Measurements from ENCODE around the gene CSPG4. TPM values are rescaled to one million over a fixed set of nuclear protein-coding genes. Genes with fewer than 3 reads are reported as not detected.

CSPG4 gene
- total and polyA plus RNA-seq, 2 of the 13 experiments (the other 11 are each of a cell fraction or from before 2014, with no cell fraction given) = 0.01 to 0.04 TPM

GRCh38 chr15:75650908-75651809 is 61.5 kb downstream of the CSPG4 start (continued):
- TF ChIP-seq THAP8 (CRISPR knock-in tag; IDR thresholded peaks at IDR 0.05; ENCODE audit: borderline replicate concordance) (no peak), ZNF354B (CRISPR knock-in tag; IDR thresholded peaks at IDR 0.05) (no peak), RFXAP (CRISPR knock-in tag; IDR thresholded peaks at IDR 0.05; ENCODE audit: borderline replicate concordance) (no peak), ZFP36 (IDR thresholded peaks at IDR 0.05; ENCODE audit: borderline replicate concordance, low read depth, low read length, partially characterized antibody) (no peak), DZIP1 (CRISPR knock-in tag; IDR thresholded peaks at IDR 0.05) (no peak), ADNP (CRISPR knock-in tag; IDR thresholded peaks at IDR 0.05) (no peak), XBP1 (CRISPR knock-in tag; IDR thresholded peaks at IDR 0.05) (no peak; the same call in 1 of the 2 replicates), ZNF503 (CRISPR knock-in tag; IDR thresholded peaks at IDR 0.05) (peak; percentile 74; the same call in 1 of the 2 replicates), THYN1 (CRISPR knock-in tag; IDR thresholded peaks at IDR 0.05; ENCODE audit: borderline replicate concordance, low read depth) (no peak), SIN3A (IDR thresholded peaks at IDR 0.05; ENCODE audit: borderline replicate concordance, low read depth, low read length) (peak; percentile 14; the same call in 1 of the 2 replicates), ZNF770 (CRISPR knock-in tag; IDR thresholded peaks at IDR 0.05) (no peak), MXI1 (IDR thresholded peaks at IDR 0.05; ENCODE audit: borderline replicate concordance, low read depth, low read length) (peak; percentile 86; the same call in 1 of the 3 replicates), SIX1 (CRISPR knock-in tag; IDR thresholded peaks at IDR 0.05; ENCODE audit: borderline replicate concordance) (no peak), GZF1 (CRISPR knock-in tag; IDR thresholded peaks at IDR 0.05) (no peak)
- TF ChIP-seq, protein P1, sequence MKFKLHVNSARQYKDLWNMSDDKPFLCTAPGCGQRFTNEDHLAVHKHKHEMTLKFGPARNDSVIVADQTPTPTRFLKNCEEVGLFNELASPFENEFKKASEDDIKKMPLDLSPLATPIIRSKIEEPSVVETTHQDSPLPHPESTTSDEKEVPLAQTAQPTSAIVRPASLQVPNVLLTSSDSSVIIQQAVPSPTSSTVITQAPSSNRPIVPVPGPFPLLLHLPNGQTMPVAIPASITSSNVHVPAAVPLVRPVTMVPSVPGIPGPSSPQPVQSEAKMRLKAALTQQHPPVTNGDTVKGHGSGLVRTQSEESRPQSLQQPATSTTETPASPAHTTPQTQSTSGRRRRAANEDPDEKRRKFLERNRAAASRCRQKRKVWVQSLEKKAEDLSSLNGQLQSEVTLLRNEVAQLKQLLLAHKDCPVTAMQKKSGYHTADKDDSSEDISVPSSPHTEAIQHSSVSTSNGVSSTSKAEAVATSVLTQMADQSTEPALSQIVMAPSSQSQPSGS (CRISPR knock-in tag; IDR thresholded peaks at IDR 0.05) = no peak; the same call in 1 of the 2 replicates
- TF ChIP-seq, protein P2, sequence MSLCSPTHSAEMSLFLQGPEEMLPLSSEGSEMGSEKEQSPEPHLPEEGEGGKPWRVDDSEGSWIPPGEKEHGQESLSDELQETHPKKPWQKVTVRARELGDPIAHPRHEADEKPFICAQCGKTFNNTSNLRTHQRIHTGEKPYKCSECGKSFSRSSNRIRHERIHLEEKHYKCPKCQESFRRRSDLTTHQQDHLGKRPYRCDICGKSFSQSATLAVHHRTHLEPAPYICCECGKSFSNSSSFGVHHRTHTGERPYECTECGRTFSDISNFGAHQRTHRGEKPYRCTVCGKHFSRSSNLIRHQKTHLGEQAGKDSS (CRISPR knock-in tag; IDR thresholded peaks at IDR 0.05; ENCODE audit: borderline replicate concordance, low read depth) = peak; percentile 89; the same call in 1 of the 2 replicates
- TF ChIP-seq, protein P3, sequence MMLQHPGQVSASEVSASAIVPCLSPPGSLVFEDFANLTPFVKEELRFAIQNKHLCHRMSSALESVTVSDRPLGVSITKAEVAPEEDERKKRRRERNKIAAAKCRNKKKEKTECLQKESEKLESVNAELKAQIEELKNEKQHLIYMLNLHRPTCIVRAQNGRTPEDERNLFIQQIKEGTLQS (CRISPR knock-in tag; IDR thresholded peaks at IDR 0.05) = peak; percentile 92

Data from HepG2 (cell line).